ENCODE results near the gene EPM2A.

The EPM2A gene

GRCh38 chr6:145600299-145600698 is 135.0 kb downstream of the EPM2A start:
- no peak for DNase-seq

DNA sequence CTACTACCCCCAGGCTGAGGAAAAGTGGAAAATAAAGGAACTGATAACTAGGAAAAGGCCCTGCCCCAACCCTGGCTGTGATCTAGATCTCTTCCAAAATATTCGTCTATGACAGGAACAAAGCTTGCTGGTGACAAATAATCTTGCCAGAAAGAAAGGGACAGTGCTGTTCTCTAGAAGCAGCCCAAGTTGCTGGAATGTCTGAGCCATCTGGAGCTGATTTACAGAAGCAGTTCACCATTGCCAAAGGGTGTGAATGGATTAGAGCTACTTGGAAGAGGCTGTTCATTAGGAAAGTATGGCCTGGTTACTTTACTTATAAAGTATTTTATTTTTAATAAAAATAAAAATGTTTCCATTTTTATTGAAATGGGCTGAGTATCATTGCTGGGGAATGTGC is 146.3 kb downstream of the EPM2A start:
- no peak for DNase-seq

DNA sequence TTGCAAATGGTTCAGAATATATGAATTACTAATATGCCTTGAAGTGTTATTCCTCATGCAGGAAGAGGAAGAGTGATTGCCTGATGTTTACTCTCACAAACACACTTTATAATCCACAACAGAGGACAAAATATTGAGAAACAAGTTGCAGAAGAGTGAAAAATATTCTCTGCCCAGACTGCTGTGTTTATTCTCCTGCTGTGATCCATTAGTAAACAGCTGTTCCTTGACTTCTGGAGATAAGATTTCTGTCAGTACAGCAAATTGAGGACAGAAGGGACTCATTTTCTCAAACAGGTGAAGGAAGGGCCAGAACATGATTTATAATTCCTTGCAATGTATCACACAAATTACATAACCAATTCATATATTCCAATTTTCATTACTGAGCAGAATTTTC is 148.0 kb downstream of the EPM2A start:
- no peak for DNase-seq

- no peak for DNase-seq
Measured at GRCh38 chr6:145583753-145584152, 151.6 kb downstream of the EPM2A start.

All from CD4-positive, alpha-beta T cell treated with Interleukin-1 beta for 1 hour (primary cell).